Neuronal stem cell (in vitro differentiated cells): ENCODE measurements around the gene BTLA.

Source experiments
- DNase-seq: peaks from one replicate; pipeline ENCODE4 v3.0.0-alpha.2; 2013; ENCODE audit warnings: low spot score
- H2AFZ ChIP-seq: one replicate; pipeline ENCODE4 v1.6.1; 2013; ENCODE audit warnings: mild to moderate bottlenecking, low read length, inconsistent platforms
- H2AK5ac ChIP-seq: 2 replicates; pipeline ENCODE4 v1.6.1; 2013; ENCODE audit warnings: low read depth, mild to moderate bottlenecking, inconsistent platforms, low read length, moderate library complexity, mixed read lengths
- H2BK120ac ChIP-seq: 2 replicates; pipeline ENCODE4 v1.6.1; 2013; ENCODE audit warnings: low read depth, mild to moderate bottlenecking, inconsistent platforms, low read length, moderate library complexity, mixed read lengths
- H2BK12ac ChIP-seq: one replicate; pipeline ENCODE4 v1.6.1; 2013; ENCODE audit warnings: low read length, inconsistent platforms
- H2BK15ac ChIP-seq: 2 replicates; pipeline ENCODE4 v1.6.1; 2013; ENCODE audit warnings: mild to moderate bottlenecking, low read length, inconsistent platforms, mixed read lengths
- H2BK5ac ChIP-seq: one replicate; pipeline ENCODE4 v1.6.1; 2013; ENCODE audit warnings: inconsistent platforms, mild to moderate bottlenecking, low read length, moderate library complexity
- H3K14ac ChIP-seq: one replicate; pipeline ENCODE4 v1.6.1; 2013; ENCODE audit warnings: low read length, inconsistent platforms
- H3K18ac ChIP-seq: 2 replicates; pipeline ENCODE4 v1.6.1; 2013; ENCODE audit warnings: low read length, inconsistent platforms
- H3K23ac ChIP-seq: 2 replicates; pipeline ENCODE4 v1.6.1; 2013; ENCODE audit warnings: low read depth, mild to moderate bottlenecking, mixed read lengths, low read length, inconsistent platforms; ENCODE audit not compliant: poor library complexity
- H3K27ac ChIP-seq: replicated peaks from 3 replicates; pipeline ENCODE4 v1.5.1; 2013; ENCODE audit warnings: low read length, inconsistent platforms
- H3K27me3 ChIP-seq, 3 experiments: 2 replicates each; pipeline ENCODE4 v1.6.1; 2013; ENCODE audit warnings: low read length in 3 of 3, mild to moderate bottlenecking in 2 of 3, inconsistent platforms in 1 of 3, low read depth in 1 of 3, mixed read lengths in 1 of 3, moderate library complexity in 1 of 3; ENCODE audit not compliant: control insufficient read depth in 3 of 3, insufficient read depth in 3 of 3
- H3K36me3 ChIP-seq, 2 donors: replicated peaks in 1 of 2; 2 replicates each; pipeline ENCODE4 v1.6.1; 2013; ENCODE audit warnings: low read length in 2 of 2; ENCODE audit not compliant: control insufficient read depth in 2 of 2, insufficient read depth in 2 of 2
- H3K4ac ChIP-seq: 2 replicates; pipeline ENCODE4 v1.6.1; 2013; ENCODE audit warnings: inconsistent platforms, mild to moderate bottlenecking, low read length, moderate library complexity
- H3K4me1 ChIP-seq, 2 donors: 1 replicate in 1 of 2; 2 replicates in 1 of 2; pipeline ENCODE4 v1.6.1; 2013; ENCODE audit warnings: low read length in 2 of 2, low read depth in 1 of 2; ENCODE audit not compliant: control insufficient read depth in 2 of 2, insufficient read depth in 1 of 2
- H3K4me2 ChIP-seq: one replicate; pipeline ENCODE4 v1.6.1; 2013; ENCODE audit warnings: mild to moderate bottlenecking, low read length, inconsistent platforms; ENCODE audit not compliant: insufficient read depth, poor library complexity, severe bottlenecking
- H3K4me3 ChIP-seq, 2 donors: 2 replicates each; pipeline ENCODE4 v1.5.1; 2013; ENCODE audit warnings: low read length in 2 of 2, mild to moderate bottlenecking in 2 of 2, inconsistent platforms in 1 of 2, moderate library complexity in 1 of 2
- H3K79me1 ChIP-seq: one replicate; pipeline ENCODE4 v1.6.1; 2013; ENCODE audit warnings: low read depth, mild to moderate bottlenecking, inconsistent platforms, low read length, moderate library complexity
- H3K9ac ChIP-seq: one replicate; pipeline ENCODE4 v1.6.1; 2013; ENCODE audit warnings: mild to moderate bottlenecking, low read depth, low read length, inconsistent platforms; ENCODE audit not compliant: poor library complexity
- H3K9me3 ChIP-seq, 2 donors: replicated peaks in 1 of 2; 2 replicates each; pipeline versions ENCODE3 to v1.6.1; 2013; ENCODE audit warnings: low read length in 2 of 2, mild to moderate bottlenecking in 2 of 2, inconsistent platforms in 1 of 2, low read depth in 1 of 2, mixed read lengths in 1 of 2, moderate library complexity in 1 of 2; ENCODE audit not compliant: control insufficient read depth in 2 of 2, insufficient read depth in 1 of 2
- H4K8ac ChIP-seq: one replicate; pipeline ENCODE4 v1.6.1; 2013; ENCODE audit warnings: low read depth, mild to moderate bottlenecking, inconsistent platforms, low read length, moderate library complexity
- H4K91ac ChIP-seq: one replicate; pipeline ENCODE4 v1.6.1; 2013; ENCODE audit warnings: low read length, low read depth, mild to moderate bottlenecking, inconsistent platforms; ENCODE audit not compliant: poor library complexity
- WGBS, 2 donors: extraction: QIAGEN DNeasy Blood & Tissue Kit; methylation state at CpG; one replicate each; pipeline ENCODE4 v1.1.7; 2013; ENCODE audit warnings: missing lambda C conversion rate in 2 of 2, mixed read lengths in 1 of 2; ENCODE audit not compliant: insufficient read length in 2 of 2, insufficient replicate concordance in 1 of 2; ENCODE audit errors: extremely low coverage in 2 of 2; 5-methylcytosine and 5-hydroxymethylcytosine counted together

BTLA gene

DNA sequence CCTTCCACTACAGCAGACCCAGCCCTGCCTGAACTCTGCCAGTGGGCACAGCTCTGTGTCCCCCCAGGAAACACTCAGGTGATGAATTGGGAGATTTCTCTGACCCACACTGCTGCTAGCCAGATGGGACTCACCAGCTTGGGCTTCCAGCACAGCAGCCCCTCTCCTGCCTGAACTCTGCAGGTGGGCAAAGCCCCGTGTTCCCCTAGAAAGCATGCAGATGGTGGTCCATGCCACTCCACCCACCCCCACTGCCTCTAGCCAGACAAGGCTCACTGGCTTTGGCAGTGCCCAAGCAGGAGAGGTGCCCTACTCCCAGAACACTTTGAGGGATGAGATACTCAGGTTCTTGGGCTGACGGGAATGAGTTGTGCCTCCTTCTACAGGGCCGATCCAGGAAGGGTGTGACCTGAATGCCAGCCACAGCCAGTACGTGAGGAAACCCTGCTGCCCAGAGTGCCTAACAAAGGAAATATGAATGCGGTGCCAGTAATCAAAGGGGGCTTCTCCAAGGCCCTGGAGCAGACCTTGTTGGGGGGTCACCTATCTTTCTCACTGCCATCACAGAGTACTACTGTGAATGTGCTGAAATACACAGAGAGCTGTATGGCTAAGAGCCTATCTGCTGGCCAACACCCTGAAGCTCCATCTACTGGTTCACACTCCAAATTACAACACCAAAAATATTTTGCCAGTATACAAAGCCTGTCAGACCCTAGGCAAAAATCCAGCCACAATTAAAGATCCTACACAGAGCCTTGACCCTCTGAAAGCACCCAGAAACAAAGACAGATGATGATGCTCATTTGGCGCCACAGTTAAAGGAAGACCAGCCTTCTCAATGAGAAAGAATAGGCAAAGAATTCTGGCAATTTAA, 61.9 kb downstream of the BTLA start:
- Histone ChIP-seq H3K27ac (no peak overlapping the region), H2BK120ac (no peak overlapping the region), H3K4ac (no peak overlapping the region), H3K79me1 (no peaks in the 10 kb centered on the region), H3K23ac (peak overlapping the region; percentile 60), H2AFZ (peak overlapping the region; percentile 32), H2BK15ac (no peak overlapping the region), H2BK12ac (no peak overlapping the region), H4K8ac (no peak overlapping the region), H3K4me3 (peak overlapping the region in 1 of 2 donors; percentile 10), H3K4me2 (no peak overlapping the region), H3K4me1 (no peaks in the 10 kb centered on the region), H4K91ac (no peak overlapping the region), H3K27me3 (peaks cover 0 to 2% (median 0%) of the 10 kb centered on the region in 3 experiments), H3K18ac (peak overlapping the region; percentile 74), H2BK5ac (no peak overlapping the region), H3K9ac (no peak overlapping the region), H3K9me3 (peaks cover 4 to 8% of the 10 kb centered on the region in 2 donors), H3K36me3 (no peaks in the 10 kb centered on the region), H3K14ac (no peak overlapping the region), H2AK5ac (peak overlapping the region; percentile 69)
- WGBS, 2 donors, result no CpG with 5 or more reads among the region's 6 CpGs
- DNase-seq, result no peak

GRCh38 chr3:112429960-112430359, 69.3 kb downstream of the BTLA start:
- no CpG with 5 or more reads among the region's 3 CpGs for WGBS, 2 donors
- H4K91ac ChIP-seq, result no peak overlapping the region
- no peak overlapping the region for H3K9ac ChIP-seq
- no peak overlapping the region for H2BK120ac ChIP-seq
- H3K23ac ChIP-seq, result no peak overlapping the region
- no peak overlapping the region for H4K8ac ChIP-seq
- no peak for DNase-seq
- H2BK12ac ChIP-seq, result no peak overlapping the region
- H3K27ac ChIP-seq, result no peak overlapping the region
- no peak overlapping the region for H3K4ac ChIP-seq
- H2AK5ac ChIP-seq, result no peak overlapping the region
- H2BK15ac ChIP-seq, result no peak overlapping the region
- no peak overlapping the region for H3K4me2 ChIP-seq
- no peaks in the 10 kb centered on the region for H3K79me1 ChIP-seq
- no peak overlapping the region for H3K18ac ChIP-seq
- H3K4me3 ChIP-seq, result no peak overlapping the region
- H3K27me3 ChIP-seq, result no peaks in the 10 kb centered on the region
- H2AFZ ChIP-seq, result no peak overlapping the region
- H3K9me3 ChIP-seq, result no peaks in the 10 kb centered on the region
- H3K14ac ChIP-seq, result no peak overlapping the region
- H2BK5ac ChIP-seq, result no peak overlapping the region
- H3K4me1 ChIP-seq, result no peaks in the 10 kb centered on the region
- H3K36me3 ChIP-seq, result no peaks in the 10 kb centered on the region

DNA sequence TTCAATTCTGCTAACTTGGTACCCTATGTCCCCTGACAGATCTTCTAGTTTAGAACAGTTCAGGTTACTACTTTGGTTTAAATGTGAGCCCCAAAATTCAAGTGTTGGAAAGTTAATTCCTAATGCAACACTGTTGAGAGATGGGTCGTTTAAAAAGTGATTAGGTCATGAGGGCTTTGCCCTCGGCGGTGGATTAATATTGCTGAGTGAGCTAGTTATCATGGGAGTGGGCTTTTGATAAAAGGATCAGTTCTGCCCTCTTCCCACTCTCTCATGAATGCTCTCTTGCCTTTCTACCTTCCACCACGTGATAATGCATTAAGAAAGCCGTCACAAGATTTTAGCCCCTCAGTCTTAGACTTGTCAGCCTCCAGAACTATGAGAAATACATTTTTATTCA, 72.1 kb downstream of the BTLA start:
- no peak overlapping the region for H4K8ac ChIP-seq
- H2AFZ ChIP-seq, result no peak overlapping the region
- no peaks in the 10 kb centered on the region for H3K36me3 ChIP-seq
- H2BK120ac ChIP-seq, result no peak overlapping the region
- H3K9ac ChIP-seq, result no peak overlapping the region
- H2BK12ac ChIP-seq, result no peak overlapping the region
- no peak overlapping the region for H3K27ac ChIP-seq
- H2BK5ac ChIP-seq, result no peak overlapping the region
- H3K4ac ChIP-seq, result no peak overlapping the region
- no peaks in the 10 kb centered on the region for H3K27me3 ChIP-seq
- H3K9me3 ChIP-seq, result no peaks in the 10 kb centered on the region
- whole genome bisulfite sequencing, 2 donors, result no CpG with 5 or more reads among the region's 5 CpGs
- H3K4me3 ChIP-seq, result no peak overlapping the region
- no peak overlapping the region for H3K18ac ChIP-seq
- H3K4me2 ChIP-seq, result no peak overlapping the region
- H3K79me1 ChIP-seq, result no peaks in the 10 kb centered on the region
- H2BK15ac ChIP-seq, result no peak overlapping the region
- no peak overlapping the region for H4K91ac ChIP-seq
- no peaks in the 10 kb centered on the region for H3K4me1 ChIP-seq
- H2AK5ac ChIP-seq, result no peak overlapping the region
- no peak overlapping the region for H3K23ac ChIP-seq
- no peak overlapping the region for H3K14ac ChIP-seq
- DNase-seq, result no peak

- WGBS, 2 donors, result no CpG with 5 or more reads among the region's 2 CpGs
- H3K9ac ChIP-seq, result no peak overlapping the region
- H2AK5ac ChIP-seq, result no peak overlapping the region
- H3K27me3 ChIP-seq, result no peaks in the 10 kb centered on the region
- H2BK5ac ChIP-seq, result no peak overlapping the region
- no peak overlapping the region for H3K4me3 ChIP-seq
- no peak overlapping the region for H4K91ac ChIP-seq
- no peak overlapping the region for H3K4me2 ChIP-seq
- no peak overlapping the region for H3K4ac ChIP-seq
- no peaks in the 10 kb centered on the region for H3K9me3 ChIP-seq
- H3K79me1 ChIP-seq, result no peaks in the 10 kb centered on the region
- DNase-seq, result no peak
- H3K4me1 ChIP-seq, result no peaks in the 10 kb centered on the region
- no peak overlapping the region for H2BK15ac ChIP-seq
- H3K14ac ChIP-seq, result no peak overlapping the region
- H3K27ac ChIP-seq, result no peak overlapping the region
- no peak overlapping the region for H2BK120ac ChIP-seq
- H3K18ac ChIP-seq, result no peak overlapping the region
- no peak overlapping the region for H2BK12ac ChIP-seq
- no peaks in the 10 kb centered on the region for H3K36me3 ChIP-seq
- no peak overlapping the region for H2AFZ ChIP-seq
- H3K23ac ChIP-seq, result no peak overlapping the region
- no peak overlapping the region for H4K8ac ChIP-seq
Observed at GRCh38 chr3:112425858-112426750, 73.2 kb downstream of the BTLA start.
